ENCODE measurements around the gene RIPK1.

DNA sequence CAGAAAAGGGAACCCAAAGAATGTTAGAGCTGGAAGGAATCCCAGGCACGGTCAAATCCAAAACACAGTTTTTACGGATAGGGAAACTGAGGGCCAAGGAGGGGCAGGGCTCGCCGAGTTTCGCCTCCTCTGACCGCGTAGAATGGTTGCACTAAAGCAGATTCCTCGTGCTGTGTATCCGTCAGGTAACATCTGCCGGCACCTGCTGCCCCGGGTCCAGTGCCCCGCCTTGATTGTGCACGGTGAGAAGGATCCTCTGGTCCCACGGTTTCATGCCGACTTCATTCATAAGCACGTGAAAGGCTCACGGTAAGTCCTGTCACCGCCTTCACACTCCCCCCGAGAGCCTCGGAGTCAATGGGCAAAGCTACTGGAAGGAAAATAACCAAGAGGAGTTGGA lies 71.9 kb downstream of the RIPK1 start:
- TF ChIP-seq POLR2A (IDR thresholded peaks at IDR 0.05; ENCODE audit: low read depth, low read length) (no peak), POLR2AphosphoS5 (IDR thresholded peaks at IDR 0.05; ENCODE audit: low read depth, low read length) (no peak)
